ENCODE measurements around the gene OR5B2.
"Not testable (repeated sequence)": the region's sequence is repeated elsewhere in the genome, so short reads cannot be mapped to it uniquely, and the experiment has no call there.

Gene OR5B2

GRCh38 chr11:58429273-58429672, 1.4 kb upstream of the OR5B2 start:
- Histone ChIP-seq H3K4me3 (ENCODE audit: low read depth, low read length) (no peak overlapping the region), H3K36me3 (ENCODE audit: insufficient read depth, low read length) (no peaks in the 10 kb centered on the region), H3K4me1 (ENCODE audit: control insufficient read depth, insufficient read depth, low read length, unreplicated experiment) (no peaks in the 10 kb centered on the region), H2AFZ (ENCODE audit: low read length, unreplicated experiment) (no peak overlapping the region), H3K79me2 (ENCODE audit: control insufficient read depth, insufficient read depth, low read length, unreplicated experiment) (no peaks in the 10 kb centered on the region), H3K27ac (ENCODE audit: low read depth, low read length) (no peak overlapping the region), H3K27me3 (ENCODE audit: insufficient read depth, low read length) (peaks cover 24% of the 10 kb centered on the region; the same call in 1 of the 2 replicates)

- H3K4me3 ChIP-seq (ENCODE audit: low read depth, low read length), result no peak within 1 kb of the TSS
- no peaks in the 10 kb centered on the region for H3K27me3 ChIP-seq (ENCODE audit: insufficient read depth, low read length)
- H3K27ac ChIP-seq (ENCODE audit: low read depth, low read length), result no peak within 1 kb of the TSS
- H3K36me3 ChIP-seq (ENCODE audit: insufficient read depth, low read length), result no peaks in the 10 kb centered on the region
- no peaks in the 10 kb centered on the region for H3K79me2 ChIP-seq (ENCODE audit: control insufficient read depth, insufficient read depth, low read length, unreplicated experiment)
- H2AFZ ChIP-seq (ENCODE audit: low read length, unreplicated experiment), result no peak within 1 kb of the TSS
- H3K4me1 ChIP-seq (ENCODE audit: control insufficient read depth, insufficient read depth, low read length, unreplicated experiment), result no peaks in the 10 kb centered on the region
These were observed 21.1 kb downstream of the OR5B2 start, which contains the start of gene OR5B3 for GRCh38 chr11:58406774-58407173. Gene OR5B3 (minus strand): TSS chr11:58406874. CDS start chr11:58403409, 3,465 bp downstream.

GRCh38 chr11:58399622-58400021, 28.3 kb downstream of the OR5B2 start:
- H2AFZ ChIP-seq (ENCODE audit: low read length, unreplicated experiment); H3K27ac ChIP-seq (ENCODE audit: low read depth, low read length); H3K4me1 ChIP-seq (ENCODE audit: control insufficient read depth, insufficient read depth, low read length, unreplicated experiment); H3K27me3 ChIP-seq (ENCODE audit: insufficient read depth, low read length); H3K79me2 ChIP-seq (ENCODE audit: control insufficient read depth, insufficient read depth, low read length, unreplicated experiment); H3K36me3 ChIP-seq (ENCODE audit: insufficient read depth, low read length); H3K4me3 ChIP-seq (ENCODE audit: low read depth, low read length): not testable (repeated sequence)

- peaks cover 38% of the 10 kb centered on the region for H3K4me1 ChIP-seq (ENCODE audit: control insufficient read depth, insufficient read depth, low read length, unreplicated experiment)
- no peak overlapping the region for H3K4me3 ChIP-seq (ENCODE audit: low read depth, low read length)
- no peak overlapping the region for H3K27ac ChIP-seq (ENCODE audit: low read depth, low read length)
- H3K36me3 ChIP-seq (ENCODE audit: insufficient read depth, low read length), result no peaks in the 10 kb centered on the region
- no peak overlapping the region for H2AFZ ChIP-seq (ENCODE audit: low read length, unreplicated experiment)
- H3K27me3 ChIP-seq (ENCODE audit: insufficient read depth, low read length), result no peaks in the 10 kb centered on the region
- H3K79me2 ChIP-seq (ENCODE audit: control insufficient read depth, insufficient read depth, low read length, unreplicated experiment), result no peaks in the 10 kb centered on the region
These were observed 32.3 kb downstream of the OR5B2 start for GRCh38 chr11:58395581-58395980.

GRCh38 chr11:58394195-58394594, 33.7 kb downstream of the OR5B2 start:
- Histone ChIP-seq H3K4me1 (ENCODE audit: control insufficient read depth, insufficient read depth, low read length, unreplicated experiment) (peaks cover 38% of the 10 kb centered on the region), H3K27me3 (ENCODE audit: insufficient read depth, low read length) (no peaks in the 10 kb centered on the region), H2AFZ (ENCODE audit: low read length, unreplicated experiment) (no peak overlapping the region), H3K27ac (ENCODE audit: low read depth, low read length) (peak overlapping the region; percentile 50), H3K4me3 (ENCODE audit: low read depth, low read length) (no peak overlapping the region), H3K79me2 (ENCODE audit: control insufficient read depth, insufficient read depth, low read length, unreplicated experiment) (no peaks in the 10 kb centered on the region), H3K36me3 (ENCODE audit: insufficient read depth, low read length) (no peaks in the 10 kb centered on the region)

- Histone ChIP-seq H3K36me3 (ENCODE audit: insufficient read depth, low read length) (no peaks in the 10 kb centered on the region), H2AFZ (ENCODE audit: low read length, unreplicated experiment) (peak overlapping the region; percentile 72), H3K4me3 (ENCODE audit: low read depth, low read length) (0 out of 2 replicates have a peak overlapping the region, but pooled peaks have one; percentile 33), H3K4me1 (ENCODE audit: control insufficient read depth, insufficient read depth, low read length, unreplicated experiment) (peaks cover 38% of the 10 kb centered on the region), H3K27me3 (ENCODE audit: insufficient read depth, low read length) (no peaks in the 10 kb centered on the region), H3K79me2 (ENCODE audit: control insufficient read depth, insufficient read depth, low read length, unreplicated experiment) (no peaks in the 10 kb centered on the region), H3K27ac (ENCODE audit: low read depth, low read length) (peak overlapping the region; percentile 50)
These were observed 35.2 kb downstream of the OR5B2 start for GRCh38 chr11:58392746-58393145.

- Histone ChIP-seq H3K79me2 (ENCODE audit: control insufficient read depth, insufficient read depth, low read length, unreplicated experiment) (no peaks in the 10 kb centered on the region), H3K27me3 (ENCODE audit: insufficient read depth, low read length) (no peaks in the 10 kb centered on the region), H3K4me3 (ENCODE audit: low read depth, low read length) (peak overlapping the region; percentile 22; the same call in 1 of the 2 replicates), H2AFZ (ENCODE audit: low read length, unreplicated experiment) (peak overlapping the region; percentile 28), H3K4me1 (ENCODE audit: control insufficient read depth, insufficient read depth, low read length, unreplicated experiment) (peaks cover 38% of the 10 kb centered on the region), H3K27ac (ENCODE audit: low read depth, low read length) (peak overlapping the region; percentile 50), H3K36me3 (ENCODE audit: insufficient read depth, low read length) (no peaks in the 10 kb centered on the region)
These were observed 36.0 kb downstream of the OR5B2 start for GRCh38 chr11:58391879-58392278.

GRCh38 chr11:58390551-58391063, 37.3 kb downstream of the OR5B2 start:
- no peak overlapping the region for H3K27ac ChIP-seq (ENCODE audit: low read depth, low read length)

More at GRCh38 chr11:58390551-58391063, 37.3 kb downstream of the OR5B2 start:
- no peak overlapping the region for H2AFZ ChIP-seq (ENCODE audit: low read length, unreplicated experiment)
- H3K36me3 ChIP-seq (ENCODE audit: insufficient read depth, low read length), result no peaks in the 10 kb centered on the region
- peaks cover 38% of the 10 kb centered on the region for H3K4me1 ChIP-seq (ENCODE audit: control insufficient read depth, insufficient read depth, low read length, unreplicated experiment)
- H3K4me3 ChIP-seq (ENCODE audit: low read depth, low read length), result no peak overlapping the region
- no peaks in the 10 kb centered on the region for H3K27me3 ChIP-seq (ENCODE audit: insufficient read depth, low read length)
- no peaks in the 10 kb centered on the region for H3K79me2 ChIP-seq (ENCODE audit: control insufficient read depth, insufficient read depth, low read length, unreplicated experiment)
